GM18907 (cell line): ENCODE measurements around the gene DCTN4.

ENCODE experiments used
- ATAC-seq: cut with Tn5 transposase; IDR thresholded peaks from one replicate; pipeline ENCODE4 v1.9.1; 2021; ENCODE audit warnings: mild to moderate bottlenecking, moderate library complexity; ENCODE audit not compliant: unreplicated experiment

Gene DCTN4

GRCh38 chr5:150672237-150672883, 86.5 kb downstream of the DCTN4 start:
- ATAC-seq: no peak

DNA sequence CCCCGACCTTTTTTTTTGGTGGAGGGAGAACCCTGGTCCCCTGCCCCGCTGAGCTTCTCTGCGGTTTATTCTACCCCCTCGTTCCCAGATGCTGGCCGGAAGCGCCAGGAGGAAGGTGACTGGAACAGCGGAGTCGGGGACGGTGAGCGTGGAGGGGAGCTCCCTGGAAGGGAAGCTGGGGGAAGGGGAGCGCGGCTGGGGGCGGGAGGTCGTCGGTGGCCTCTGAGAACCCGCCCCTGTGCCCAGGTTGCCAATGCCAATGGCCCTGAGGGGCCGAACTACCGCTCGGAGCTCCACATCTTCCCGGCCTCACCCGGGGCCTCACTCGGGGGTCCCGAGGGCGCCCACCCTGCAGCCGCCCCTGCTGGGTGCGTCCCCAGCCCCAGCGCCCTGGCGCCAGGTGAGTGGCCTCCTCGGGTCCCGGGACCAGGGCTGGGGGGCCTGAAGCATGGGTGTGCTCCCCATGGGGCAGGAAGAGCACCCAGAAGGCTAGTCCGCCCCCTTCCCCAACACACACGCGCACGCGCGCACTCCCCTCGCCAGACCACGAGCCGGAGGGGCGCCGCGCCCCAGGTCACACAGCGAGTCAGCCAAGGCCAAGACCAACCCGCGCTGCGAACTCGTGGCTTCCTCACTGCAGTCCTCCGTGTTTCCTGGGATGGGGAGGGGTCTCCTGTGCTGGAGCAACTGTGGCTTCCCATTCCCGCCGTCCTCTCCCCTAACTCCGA, 87.1 kb downstream of the DCTN4 start:
- ATAC-seq: no peak

GRCh38 chr5:150670948-150671310, 87.9 kb downstream of the DCTN4 start:
- no peak for ATAC-seq

GRCh38 chr5:150670275-150670947, 88.4 kb downstream of the DCTN4 start:
- no peak for ATAC-seq

- ATAC-seq: no peak
These were observed 93.8 kb downstream of the DCTN4 start for GRCh38 chr5:150665044-150665443.

DNA sequence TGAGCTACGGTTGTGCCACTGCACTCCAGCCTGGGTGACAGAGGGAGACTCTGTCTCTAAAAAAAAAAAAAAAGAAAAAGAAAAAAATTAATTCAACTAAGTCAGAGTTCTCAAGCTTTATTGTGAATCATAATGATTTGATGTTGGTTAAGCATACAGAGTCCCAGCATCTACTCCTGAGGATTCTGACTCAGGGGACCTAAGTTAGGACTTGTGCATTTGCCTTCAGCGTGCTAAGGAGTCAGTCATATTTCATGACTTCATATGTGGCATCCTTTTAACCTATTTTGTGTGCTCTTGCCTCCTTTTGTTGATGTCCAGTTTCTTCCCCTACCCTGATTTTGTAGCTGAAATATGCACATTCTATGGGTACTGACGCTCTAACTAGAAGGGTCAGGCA, 94.9 kb downstream of the DCTN4 start:
- ATAC-seq: no peak

GRCh38 chr5:150662731-150663516, 95.9 kb downstream of the DCTN4 start:
- ATAC-seq: no peak

GRCh38 chr5:150661821-150662596, 96.8 kb downstream of the DCTN4 start:
- ATAC-seq: no peak

DNA sequence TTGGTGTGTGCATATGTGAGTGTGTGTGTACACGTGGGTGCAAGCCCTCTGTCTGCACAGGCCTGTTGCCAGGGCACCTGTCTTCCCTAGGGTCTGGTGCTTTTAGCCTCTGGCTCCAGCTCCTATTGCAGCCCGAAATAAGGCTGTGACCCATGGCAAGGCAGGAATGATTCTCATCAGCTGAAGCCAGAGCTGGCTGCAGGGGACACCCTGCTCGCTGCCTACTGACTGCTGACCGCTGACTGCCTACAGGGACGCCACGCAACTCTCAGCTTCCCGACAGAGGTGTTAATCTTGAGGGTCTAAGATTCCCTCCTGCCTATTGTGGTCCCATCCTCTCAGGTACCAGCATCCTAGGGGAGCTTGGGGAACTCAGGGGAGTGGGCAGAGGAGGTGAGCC, 97.7 kb downstream of the DCTN4 start, which contains the start of gene MYOZ3:
Gene MYOZ3 (plus strand): TSS at position 166 of the 400 bp plus-strand sequence. CDS start 1,691 bp downstream, outside the sequence.
- no peak for ATAC-seq

DNA sequence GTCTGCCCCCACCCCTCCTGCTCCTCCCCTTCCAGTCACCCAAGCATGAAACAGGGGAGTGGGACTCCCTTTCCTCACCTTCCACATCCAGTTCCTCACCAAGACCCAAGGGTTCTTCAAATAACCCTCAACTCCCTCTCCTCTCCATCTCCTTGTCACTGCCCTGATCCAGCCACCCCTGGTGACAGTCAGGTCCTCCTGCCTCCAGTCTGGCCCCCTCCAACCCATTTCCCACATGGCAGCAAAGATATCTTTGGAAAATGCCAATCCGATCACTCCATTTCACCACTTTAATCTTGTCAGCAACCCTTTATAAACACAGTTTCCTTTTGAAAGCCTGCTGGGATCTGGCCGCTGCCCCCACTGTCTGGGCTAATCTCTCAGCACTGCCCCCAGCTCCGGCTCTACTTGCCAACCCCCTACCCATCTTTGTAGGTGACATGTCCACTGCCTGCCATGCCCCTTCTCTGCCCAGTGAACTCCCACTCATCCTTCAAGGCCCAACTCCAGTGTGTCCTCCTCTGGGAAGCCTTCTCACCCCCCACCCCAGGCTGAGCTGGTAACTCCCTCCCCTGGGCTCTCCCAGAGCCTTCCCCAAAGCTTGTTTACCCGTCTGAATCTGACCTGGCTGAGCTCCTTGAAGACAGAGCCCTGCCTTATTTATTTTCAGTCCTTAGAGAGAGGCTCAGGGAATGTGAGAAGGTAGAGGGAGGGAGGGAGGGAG, 98.5 kb downstream of the DCTN4 start:
- no peak for ATAC-seq

DNA sequence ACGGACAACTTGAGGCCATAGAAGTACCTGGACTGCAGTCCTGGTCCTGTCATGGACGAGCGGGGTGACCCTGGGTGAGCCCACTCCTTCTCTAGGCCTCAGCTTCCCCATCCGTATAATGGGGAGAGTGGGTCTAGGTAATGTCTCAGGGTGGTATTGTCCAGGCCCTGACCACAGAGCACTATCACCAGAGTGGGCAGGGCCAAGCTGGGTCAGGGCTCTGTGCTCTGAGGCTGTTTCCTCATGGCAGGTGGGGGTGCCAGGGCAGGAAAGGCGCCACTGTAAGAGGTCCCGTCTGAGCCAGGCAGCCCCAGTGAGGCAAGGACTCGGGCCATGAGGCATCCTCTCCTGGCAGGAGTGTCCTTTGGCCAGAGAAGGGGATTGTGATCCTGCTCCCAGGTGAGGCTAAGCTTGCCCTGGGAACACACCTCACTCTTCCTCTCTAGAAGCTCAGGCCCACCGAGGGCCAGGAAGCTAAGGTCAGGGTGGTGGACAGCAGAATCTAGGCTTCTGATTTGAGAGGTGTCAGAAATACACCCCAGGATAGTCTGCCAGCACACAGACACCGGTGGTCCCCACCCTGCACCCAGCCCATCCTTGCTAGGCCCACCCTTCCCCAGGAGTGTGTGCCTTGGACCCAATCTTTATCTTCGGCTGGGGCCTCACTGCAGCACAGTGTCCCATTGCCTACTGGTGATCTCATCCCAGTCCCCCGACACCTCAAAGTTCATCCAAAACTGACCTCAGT, 99.3 kb downstream of the DCTN4 start:
- ATAC-seq: no peak

DNA sequence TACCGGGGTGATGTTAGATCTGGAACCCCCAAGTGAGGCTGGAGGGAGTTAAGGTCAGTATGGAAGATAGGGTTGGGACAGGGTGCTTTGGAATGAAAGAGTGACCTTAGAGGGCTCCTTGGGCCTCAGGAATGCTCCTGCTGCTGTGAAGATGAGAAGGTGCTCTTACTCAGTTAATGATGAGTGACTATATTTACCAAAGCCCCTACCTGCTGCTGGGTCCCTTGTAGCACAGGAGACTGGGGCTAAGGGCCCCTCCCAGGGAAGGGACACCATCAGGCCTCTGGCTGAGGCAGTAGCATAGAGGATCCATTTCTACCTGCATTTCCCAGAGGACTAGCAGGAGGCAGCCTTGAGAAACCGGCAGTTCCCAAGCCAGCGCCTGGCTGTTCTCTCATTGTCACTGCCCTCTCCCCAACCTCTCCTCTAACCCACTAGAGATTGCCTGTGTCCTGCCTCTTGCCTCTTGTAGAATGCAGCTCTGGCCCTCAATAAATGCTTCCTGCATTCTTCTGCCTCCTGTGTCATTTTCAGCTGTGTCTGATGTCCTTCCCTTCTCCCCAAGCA, 100.0 kb downstream of the DCTN4 start:
- ATAC-seq: no peak
